Activated T-cell treated with anti-CD3 and anti-CD28 coated beads for 1 hour (primary cell): ENCODE results near the gene PLXNA4.
"Not testable (repeated sequence)": the region's sequence is repeated elsewhere in the genome, so short reads cannot be mapped to it uniquely, and the experiment has no call there.

ENCODE experiments used
- DNase-seq: peaks from one replicate; pipeline ENCODE4 v3.0.0-alpha.2; 2020; ENCODE audit warnings: low read depth

The PLXNA4 gene

GRCh38 chr7:132575982-132576720 is at the start of gene PLXNA4:
Gene PLXNA4, minus strand, starts transcription at chr7:132576470. Its CDS starts 67,777 bp downstream, at chr7:132508693.
- no peak for DNase-seq

DNA sequence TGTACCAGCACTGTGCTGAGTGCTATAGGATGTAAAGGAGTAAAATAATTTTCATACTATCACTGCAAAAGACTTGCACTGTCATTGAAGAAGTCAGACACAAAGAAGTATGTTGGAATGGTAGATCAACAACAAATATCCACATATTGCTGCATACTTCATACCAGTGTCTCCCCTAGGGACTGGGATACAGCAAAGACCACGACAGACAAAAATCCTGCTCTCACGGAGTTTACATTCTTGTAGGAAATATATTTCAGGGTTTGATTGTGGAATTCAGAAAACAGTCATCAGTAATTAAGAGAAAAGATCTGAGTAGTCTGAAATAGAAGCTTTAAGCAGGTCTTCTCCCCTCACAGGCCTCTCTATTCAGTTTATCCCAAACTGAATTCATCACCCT is 49.4 kb upstream of the PLXNA4 start:
- DNase-seq: no peak

GRCh38 chr7:132622081-132622480 is 45.8 kb upstream of the PLXNA4 start:
- no peak for DNase-seq

GRCh38 chr7:132619967-132620366 is 43.7 kb upstream of the PLXNA4 start:
- DNase-seq: no peak

- DNase-seq: no peak
Observed at GRCh38 chr7:132618956-132619305, 42.7 kb upstream of the PLXNA4 start.

DNA sequence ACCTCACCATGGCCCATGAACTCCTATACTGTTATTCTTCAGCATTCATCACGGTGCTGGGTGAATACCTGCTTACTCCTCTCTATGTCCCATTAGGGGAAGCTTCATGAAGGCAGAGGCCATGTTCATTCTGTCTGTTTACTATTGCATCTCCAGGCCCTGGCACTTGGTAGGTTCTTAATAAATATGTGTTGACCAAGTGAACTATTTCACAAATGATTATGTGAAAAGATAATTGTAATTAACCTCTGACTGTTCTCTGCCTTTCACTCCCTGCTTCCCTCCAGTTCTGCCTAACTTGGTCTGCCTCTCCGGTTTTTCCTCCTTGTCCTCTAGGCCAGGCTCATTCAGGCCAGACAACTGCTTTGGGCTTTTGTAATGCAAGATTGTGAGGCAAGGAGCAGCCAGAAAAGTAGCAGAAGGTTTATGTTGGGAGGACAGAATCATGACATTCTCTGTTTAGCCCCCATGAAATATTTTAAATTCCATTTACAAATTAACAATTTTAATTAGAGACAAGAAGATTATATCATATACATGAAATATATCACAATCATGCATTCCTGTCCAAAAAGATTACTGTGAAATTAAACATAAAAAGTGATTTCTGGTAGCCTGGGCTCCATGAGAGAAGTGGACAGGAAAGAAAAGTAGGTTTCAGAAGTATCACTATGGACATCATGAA is 42.1 kb upstream of the PLXNA4 start:
- no peak for DNase-seq

GRCh38 chr7:132614428-132615318 is 38.4 kb upstream of the PLXNA4 start:
- no peak for DNase-seq

- no peak for DNase-seq
Observed at GRCh38 chr7:132613737-132614136, 37.5 kb upstream of the PLXNA4 start.

- no peak for DNase-seq
Observed at GRCh38 chr7:132610995-132611394, 34.7 kb upstream of the PLXNA4 start.

GRCh38 chr7:132609906-132610520 is 33.7 kb upstream of the PLXNA4 start:
- no peak for DNase-seq

DNA sequence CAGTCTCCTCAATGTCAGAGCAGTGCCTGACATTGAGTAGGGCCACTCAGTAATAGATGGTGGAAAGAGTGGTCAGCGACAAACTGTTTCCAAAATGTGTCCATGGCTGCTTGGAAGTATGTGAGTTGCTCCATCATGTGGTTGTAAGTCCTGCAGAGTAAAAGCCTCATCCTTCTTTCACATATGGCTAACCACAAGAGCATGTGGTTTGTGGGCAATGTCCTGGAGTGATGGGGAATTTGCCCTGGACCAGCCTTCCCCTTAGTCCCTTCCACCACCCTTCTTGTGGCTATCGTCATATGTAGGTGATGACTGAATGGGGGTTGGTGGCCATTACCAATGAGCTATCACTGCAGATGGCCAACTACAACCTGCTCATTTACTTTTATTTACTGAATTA is 33.0 kb upstream of the PLXNA4 start:
- no peak for DNase-seq

DNA sequence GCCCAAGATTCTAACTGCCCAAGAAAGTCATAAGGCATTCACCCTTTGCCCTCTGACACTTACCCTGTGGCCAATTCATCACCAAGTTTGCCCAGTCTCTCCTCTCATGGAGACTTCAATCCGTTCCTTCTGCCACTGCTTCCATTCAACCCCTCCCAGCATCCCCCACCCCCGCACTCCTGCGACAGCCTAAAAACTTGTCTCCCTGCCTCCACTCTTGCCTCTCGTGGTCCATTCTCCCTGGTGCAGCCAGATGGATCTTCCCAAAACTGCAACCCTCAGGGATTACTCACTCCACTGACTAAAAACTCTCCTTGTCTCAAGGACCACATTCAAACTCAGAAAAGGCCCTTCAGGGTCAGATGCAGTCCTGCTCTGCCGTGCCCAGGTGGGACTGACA is 32.3 kb upstream of the PLXNA4 start:
- no peak for DNase-seq

- no peak for DNase-seq
Observed at GRCh38 chr7:132607656-132608055, 31.4 kb upstream of the PLXNA4 start.

GRCh38 chr7:132604121-132604520 is 27.9 kb upstream of the PLXNA4 start:
- DNase-seq: no peak

- DNase-seq: no peak
Observed at GRCh38 chr7:132603220-132603833, 27.1 kb upstream of the PLXNA4 start.

DNA sequence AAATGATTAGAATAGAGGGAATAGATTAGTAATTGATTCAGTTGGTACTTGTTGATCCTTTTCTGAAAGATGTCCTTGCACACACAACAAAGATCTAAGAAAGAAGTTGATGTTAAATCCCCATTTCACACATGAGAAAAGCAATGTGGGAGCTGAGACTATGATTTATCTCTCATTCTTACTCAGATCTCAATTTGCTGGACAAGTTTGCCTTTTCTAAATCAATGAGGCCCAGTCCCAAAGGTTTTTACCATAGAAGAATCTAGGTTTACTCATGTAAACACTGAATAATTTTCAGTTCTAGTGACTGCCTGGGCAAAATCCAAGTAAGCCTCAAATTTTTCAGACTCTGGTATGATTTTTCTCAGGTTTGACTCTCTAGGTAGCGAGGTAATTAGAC is 25.5 kb upstream of the PLXNA4 start:
- no peak for DNase-seq

DNA sequence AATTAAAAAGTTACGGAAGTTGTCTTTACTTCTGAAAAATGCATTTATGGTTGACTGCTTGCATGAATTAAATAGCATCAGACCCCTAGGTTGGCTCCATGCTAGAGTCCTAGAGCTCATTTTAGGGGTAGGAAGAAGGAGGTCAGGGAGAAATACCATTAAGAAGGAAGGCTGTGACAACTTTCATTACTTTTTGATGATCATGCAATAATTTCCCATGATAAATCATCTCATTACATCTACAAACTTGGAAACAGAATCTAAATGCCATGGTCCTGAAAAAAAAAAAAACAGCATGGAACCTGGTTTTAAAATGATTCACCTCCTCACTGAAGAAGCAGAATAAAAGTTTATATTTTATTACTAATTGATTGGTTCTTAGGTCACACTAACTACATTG is 20.3 kb upstream of the PLXNA4 start:
- no peak for DNase-seq

DNA sequence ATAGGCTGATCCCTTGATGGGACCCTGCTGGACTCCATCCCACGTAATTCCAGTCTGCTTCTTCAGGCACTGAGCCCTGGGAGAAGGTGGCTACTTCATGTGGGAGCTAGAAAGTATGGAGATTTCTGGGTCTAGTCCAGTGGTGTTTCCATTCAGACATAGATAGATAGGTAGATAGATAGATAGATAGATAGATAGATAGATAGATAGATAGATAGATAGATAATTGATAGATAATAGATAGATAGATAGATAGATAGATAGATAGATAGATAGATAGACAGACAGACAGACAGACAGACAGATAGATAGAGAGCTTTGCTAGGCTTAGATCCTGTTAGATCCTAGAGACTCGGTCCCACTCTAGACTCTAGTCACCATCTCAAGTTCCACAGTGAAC is 18.5 kb upstream of the PLXNA4 start:
- DNase-seq: not testable (repeated sequence)

GRCh38 chr7:132592936-132593335 is 16.7 kb upstream of the PLXNA4 start:
- DNase-seq: no peak

GRCh38 chr7:132592231-132592920 is 16.1 kb upstream of the PLXNA4 start:
- DNase-seq: no peak

- DNase-seq: no peak
Observed at GRCh38 chr7:132590162-132590561, 13.9 kb upstream of the PLXNA4 start.
